GM20000 (cell line): Measurements from ENCODE around the gene CRYGA.
"Not testable (repeated sequence)": the region's sequence is repeated elsewhere in the genome, so short reads cannot be mapped to it uniquely, and the experiment has no call there.

Experiments used
- DNase-seq: peaks from one replicate; pipeline ENCODE4 v3.0.0; 2012; ENCODE audit warnings: low spot score
- TF ChIP-seq, protein P1 (sequence below): IDR thresholded peaks from 2 replicates; pipeline ENCODE4 v1.5.1; 2012; ENCODE audit warnings: mild to moderate bottlenecking, control low read depth; ENCODE audit errors: extremely low read depth, missing control alignments

Gene CRYGA

DNA sequence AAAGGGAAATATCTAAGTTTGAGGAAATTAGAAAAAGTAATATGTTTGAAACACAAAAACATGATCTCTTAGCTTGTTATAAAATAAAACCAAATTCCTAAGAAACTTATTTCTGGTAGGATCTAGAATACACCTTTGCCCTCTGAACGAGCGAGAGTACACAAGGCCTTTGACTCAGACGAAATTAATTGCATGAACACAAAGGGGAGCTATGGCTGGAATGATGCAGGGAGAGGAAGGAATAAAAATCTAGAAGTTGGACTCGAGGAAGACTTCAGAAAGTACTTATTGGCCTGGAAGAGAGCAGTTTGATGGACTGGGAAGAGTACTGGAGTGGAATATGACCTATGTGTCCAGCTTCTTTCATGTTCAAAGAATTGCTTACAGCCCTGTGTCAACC is 38.1 kb downstream of the CRYGA start:
- TF ChIP-seq, protein P1, sequence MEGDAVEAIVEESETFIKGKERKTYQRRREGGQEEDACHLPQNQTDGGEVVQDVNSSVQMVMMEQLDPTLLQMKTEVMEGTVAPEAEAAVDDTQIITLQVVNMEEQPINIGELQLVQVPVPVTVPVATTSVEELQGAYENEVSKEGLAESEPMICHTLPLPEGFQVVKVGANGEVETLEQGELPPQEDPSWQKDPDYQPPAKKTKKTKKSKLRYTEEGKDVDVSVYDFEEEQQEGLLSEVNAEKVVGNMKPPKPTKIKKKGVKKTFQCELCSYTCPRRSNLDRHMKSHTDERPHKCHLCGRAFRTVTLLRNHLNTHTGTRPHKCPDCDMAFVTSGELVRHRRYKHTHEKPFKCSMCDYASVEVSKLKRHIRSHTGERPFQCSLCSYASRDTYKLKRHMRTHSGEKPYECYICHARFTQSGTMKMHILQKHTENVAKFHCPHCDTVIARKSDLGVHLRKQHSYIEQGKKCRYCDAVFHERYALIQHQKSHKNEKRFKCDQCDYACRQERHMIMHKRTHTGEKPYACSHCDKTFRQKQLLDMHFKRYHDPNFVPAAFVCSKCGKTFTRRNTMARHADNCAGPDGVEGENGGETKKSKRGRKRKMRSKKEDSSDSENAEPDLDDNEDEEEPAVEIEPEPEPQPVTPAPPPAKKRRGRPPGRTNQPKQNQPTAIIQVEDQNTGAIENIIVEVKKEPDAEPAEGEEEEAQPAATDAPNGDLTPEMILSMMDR, result no peak
- no peak for DNase-seq

DNA sequence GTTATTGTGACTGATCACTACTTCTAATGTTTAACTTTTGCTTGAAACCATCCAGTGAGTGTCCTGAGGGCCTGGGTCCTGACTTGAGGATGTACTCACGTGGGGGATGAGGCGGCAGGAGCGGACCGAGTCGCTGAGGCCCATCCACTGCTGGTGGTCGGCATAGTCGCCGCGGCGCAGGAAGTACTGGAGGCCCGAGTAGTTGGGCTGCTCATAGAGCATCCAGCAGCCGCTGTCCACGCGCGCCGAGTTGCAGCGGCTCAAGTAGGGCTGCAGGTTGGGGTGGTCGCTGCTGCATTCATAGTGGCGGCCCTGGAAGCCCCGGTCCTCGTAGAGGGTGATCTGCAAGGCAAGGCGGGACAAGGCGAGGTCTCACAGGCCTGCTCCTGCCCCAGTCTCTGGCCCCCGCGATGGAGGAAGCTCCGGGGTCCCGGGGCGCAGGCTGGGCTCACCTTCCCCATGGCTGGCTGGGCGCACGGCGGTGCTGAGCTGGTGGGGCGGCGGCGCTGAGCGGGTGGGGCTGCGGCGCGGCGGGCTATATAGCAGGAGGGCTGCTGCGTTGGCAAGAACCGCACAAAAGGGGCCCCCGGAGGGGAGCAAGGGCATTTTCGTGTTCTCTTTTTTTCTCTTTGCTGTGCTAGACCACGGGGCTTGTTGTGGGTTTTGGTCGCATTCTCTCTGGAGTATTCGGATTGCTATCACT is 39.2 kb downstream of the CRYGA start, which contains the start of gene CRYGD:
Gene CRYGD, minus strand, starts transcription at position 512 of the 703 bp plus-strand sequence. Its CDS starts 51 bp downstream, at position 461.
- not testable (repeated sequence) for DNase-seq

DNA sequence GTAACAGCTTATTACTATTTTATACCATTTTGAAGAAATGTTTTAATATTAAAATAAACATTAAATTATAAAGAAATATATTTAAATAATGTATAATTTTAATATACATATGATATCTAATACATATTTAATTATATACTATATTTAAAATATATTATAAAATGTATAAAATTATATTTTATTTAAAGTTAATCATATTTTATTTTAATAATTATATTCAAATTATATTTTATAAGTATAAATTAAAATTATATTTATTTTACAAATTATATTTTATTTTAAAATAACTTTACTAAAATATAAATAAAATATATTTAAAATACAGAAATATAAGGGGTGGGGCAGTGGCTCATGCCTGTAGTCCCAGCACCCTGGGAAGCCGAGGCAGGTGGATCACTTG is 41.1 kb downstream of the CRYGA start:
- TF ChIP-seq, protein P1, result no peak

DNA sequence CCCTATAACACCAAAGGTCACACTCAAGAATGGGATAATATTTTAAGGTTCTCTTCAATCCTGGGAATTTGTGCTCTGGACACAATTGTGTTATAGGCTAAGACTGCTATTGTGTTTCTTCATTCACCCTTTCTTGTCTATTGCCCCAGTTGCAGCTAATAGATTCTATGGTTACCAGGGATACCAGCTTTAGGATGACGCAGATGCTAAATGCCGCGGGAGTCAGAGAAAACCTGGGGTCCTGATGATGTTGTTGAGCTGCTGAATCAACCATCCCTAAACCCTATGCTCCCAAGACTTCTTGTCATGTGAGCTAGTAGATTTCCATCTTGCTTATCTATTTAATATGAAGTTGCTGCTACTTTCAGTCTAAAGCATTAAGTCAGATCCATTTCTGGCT is 44.5 kb downstream of the CRYGA start:
- no peak for DNase-seq
- TF ChIP-seq, protein P1, result no peak

More for the DNA sequence above, 41.1 kb downstream of the CRYGA start:
- no peak for DNase-seq

DNA sequence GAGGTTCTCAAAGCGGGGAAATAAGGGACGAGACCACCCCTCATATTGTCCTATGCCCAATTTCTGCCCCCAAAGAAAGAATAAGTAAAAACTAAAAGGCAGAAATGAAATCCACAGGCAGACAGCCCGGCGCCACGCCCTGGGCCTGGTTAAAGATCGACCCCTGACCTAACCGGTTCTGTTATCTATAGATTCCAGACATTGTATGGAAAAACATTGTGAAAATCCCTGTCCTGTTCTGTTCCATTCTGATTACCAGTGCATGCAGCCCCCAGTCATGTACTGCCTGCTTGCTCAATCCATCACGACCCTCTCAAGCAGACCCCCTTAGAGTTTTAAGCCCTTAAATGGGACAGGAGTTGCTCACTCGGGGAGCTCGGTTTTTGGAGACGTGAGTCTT is 46.0 kb downstream of the CRYGA start:
- not testable (repeated sequence) for DNase-seq

DNA sequence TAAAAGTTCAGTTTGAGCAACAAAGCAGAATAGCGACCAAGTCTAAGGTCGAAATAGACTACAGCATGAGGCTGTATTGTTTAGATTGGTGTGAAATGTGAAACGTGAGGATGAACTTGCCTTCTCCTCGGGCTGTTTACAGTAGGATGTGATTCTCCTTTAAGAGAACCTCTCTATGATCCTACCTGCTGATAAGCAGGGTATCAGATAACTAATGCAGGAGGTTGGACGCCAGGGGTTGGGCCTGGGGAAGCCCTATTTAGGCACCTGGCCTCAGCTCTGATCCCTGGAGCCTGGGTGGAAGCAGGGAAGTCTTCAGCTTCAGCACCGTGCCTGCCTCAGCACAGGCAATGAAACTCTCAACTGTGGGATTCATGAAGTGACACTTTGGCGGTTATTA is 50.4 kb downstream of the CRYGA start:
- no peak for DNase-seq
- TF ChIP-seq, protein P1, result no peak

DNA sequence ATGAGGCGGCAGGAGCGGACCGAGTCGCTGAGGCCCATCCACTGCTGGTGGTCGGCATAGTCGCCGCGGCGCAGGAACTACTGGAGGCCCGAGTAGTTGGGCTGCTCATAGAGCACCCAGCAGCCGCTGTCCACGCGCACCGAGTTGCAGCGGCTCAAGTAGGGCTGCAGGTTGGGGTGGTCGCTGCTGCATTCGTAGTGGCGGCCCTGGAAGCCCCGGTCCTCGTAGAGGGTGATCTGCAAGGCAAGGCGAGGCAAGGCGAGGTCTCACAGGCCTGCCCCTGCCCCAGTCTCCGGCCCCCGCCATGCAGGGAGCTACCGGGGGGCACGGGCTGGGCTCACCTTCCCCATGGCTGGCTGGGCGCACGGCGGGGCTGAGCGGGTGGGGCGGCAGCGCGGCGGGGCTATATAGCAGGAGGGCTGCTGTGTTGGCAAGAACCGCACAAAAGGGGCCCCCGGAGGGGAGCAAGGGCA is 51.1 kb downstream of the CRYGA start:
- not testable (repeated sequence) for DNase-seq
